ENCODE data around the gene VAV1. TPM values are rescaled to one million over a fixed set of nuclear protein-coding genes. Genes with fewer than 3 reads are reported as not detected.

Gene VAV1
- total and polyA plus RNA-seq, 9 of the 15 experiments (the other 6 are each of a cell fraction or from before 2014, with no cell fraction given) = 0.46 to 20.1 (median 11.1) TPM

GRCh38 chr19:6733338-6734095, 39.0 kb upstream of the VAV1 start (continued):
- TF ChIP-seq USF1 (CRISPR knock-in tag; IDR thresholded peaks at IDR 0.05) = peak; percentile 14; the same call in 1 of the 2 replicates
- TF ChIP-seq MBD1 (CRISPR knock-in tag; IDR thresholded peaks at IDR 0.05) = no peak
- peak; percentile 99 for TF ChIP-seq ZBTB33 (CRISPR knock-in tag; IDR thresholded peaks at IDR 0.05)
- no peak for TF ChIP-seq EP400 (IDR thresholded peaks at IDR 0.05)
- no peak for TF ChIP-seq ZNF551 (CRISPR knock-in tag; IDR thresholded peaks at IDR 0.05)
- TF ChIP-seq RUNX1 (IDR thresholded peaks at IDR 0.05; ENCODE audit: low read depth) = no peak
- no peak; a peak in 1 of 3 replicates for TF ChIP-seq CBX3 (IDR thresholded peaks at IDR 0.05; ENCODE audit: borderline replicate concordance in 1 of 2, low read length in 2 of 2)
- TF ChIP-seq ZBTB8A (IDR thresholded peaks at IDR 0.05; ENCODE audit: partially characterized antibody) = no peak
- TF ChIP-seq NFIX (CRISPR knock-in tag; IDR thresholded peaks at IDR 0.05; ENCODE audit: low read depth) = no peak
- no peak for TF ChIP-seq ZNF197 (CRISPR knock-in tag; IDR thresholded peaks at IDR 0.05; ENCODE audit: low read depth)
- no peak for TF ChIP-seq ZNF318 (IDR thresholded peaks at IDR 0.05; ENCODE audit: borderline replicate concordance in 1 of 2, low read depth in 1 of 2)

Data from K562 (cell line).